ENCODE data around the gene NT5C1A.

- TF ChIP-seq CTCF (IDR thresholded peaks at IDR 0.05) = no peak
- TF ChIP-seq ZFX (IDR thresholded peaks at IDR 0.05; ENCODE audit: borderline replicate concordance) = no peak
Observed at GRCh38 chr1:39668111-39668510, 3.8 kb downstream of the NT5C1A start.

Data from 22Rv1 (cell line).